ENCODE measurements around the gene DUSP16.

- TF ChIP-seq EZH2 (IDR thresholded peaks at IDR 0.05; ENCODE audit: low read length, unreplicated experiment) (no peak), CTCF (conservative IDR thresholded peaks at IDR 0.05; ENCODE audit: low read depth, low read length) (no peak)
Observed at GRCh38 chr12:12440784-12441428, 121.8 kb downstream of the DUSP16 start.

Data from PC-3 (cell line).